Measurements from ENCODE around the gene NDUFA8.
"Not testable (repeated sequence)": the region's sequence is repeated elsewhere in the genome, so short reads cannot be mapped to it uniquely, and the experiment has no call there.

NDUFA8 gene

GRCh38 chr9:122120316-122121071 lies 39.1 kb downstream of the NDUFA8 start:
- no peak for DNase-seq

DNA sequence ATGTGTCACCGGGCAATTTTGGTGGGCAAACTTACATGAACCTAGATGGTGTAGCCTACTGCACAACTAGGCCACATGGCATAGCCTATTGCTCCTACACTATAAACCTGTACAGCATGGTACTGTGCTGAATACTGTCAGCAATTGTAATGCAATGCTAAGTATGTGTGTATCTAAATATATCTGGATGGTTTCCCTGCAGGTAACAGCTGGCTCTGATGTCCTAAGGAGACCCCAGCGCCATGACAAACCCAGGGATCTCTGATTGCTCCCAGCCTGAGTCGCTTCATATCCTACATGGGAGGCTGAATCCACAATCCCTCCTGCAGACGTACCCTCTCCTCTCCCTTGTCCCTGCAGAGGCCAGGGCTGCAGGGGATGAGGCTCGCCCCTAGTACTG lies 39.9 kb downstream of the NDUFA8 start:
- DNase-seq: no peak

DNA sequence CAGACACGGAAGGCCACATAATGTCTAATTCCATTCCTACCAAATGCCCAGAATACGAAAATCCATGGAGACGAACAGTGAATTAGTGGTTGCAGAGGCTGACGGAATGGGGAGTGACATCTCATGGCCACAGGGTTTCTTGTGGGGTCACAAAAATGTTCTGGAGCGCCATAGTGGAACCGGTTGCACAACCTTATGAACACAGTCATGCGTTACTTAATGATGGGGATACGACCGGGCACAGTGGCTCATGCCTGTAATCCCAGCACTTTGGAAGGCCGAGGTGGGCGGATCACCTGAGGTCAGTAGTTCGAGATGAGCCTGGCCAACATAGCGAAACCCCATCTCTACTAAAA lies 40.4 kb downstream of the NDUFA8 start:
- no peak for DNase-seq

DNA sequence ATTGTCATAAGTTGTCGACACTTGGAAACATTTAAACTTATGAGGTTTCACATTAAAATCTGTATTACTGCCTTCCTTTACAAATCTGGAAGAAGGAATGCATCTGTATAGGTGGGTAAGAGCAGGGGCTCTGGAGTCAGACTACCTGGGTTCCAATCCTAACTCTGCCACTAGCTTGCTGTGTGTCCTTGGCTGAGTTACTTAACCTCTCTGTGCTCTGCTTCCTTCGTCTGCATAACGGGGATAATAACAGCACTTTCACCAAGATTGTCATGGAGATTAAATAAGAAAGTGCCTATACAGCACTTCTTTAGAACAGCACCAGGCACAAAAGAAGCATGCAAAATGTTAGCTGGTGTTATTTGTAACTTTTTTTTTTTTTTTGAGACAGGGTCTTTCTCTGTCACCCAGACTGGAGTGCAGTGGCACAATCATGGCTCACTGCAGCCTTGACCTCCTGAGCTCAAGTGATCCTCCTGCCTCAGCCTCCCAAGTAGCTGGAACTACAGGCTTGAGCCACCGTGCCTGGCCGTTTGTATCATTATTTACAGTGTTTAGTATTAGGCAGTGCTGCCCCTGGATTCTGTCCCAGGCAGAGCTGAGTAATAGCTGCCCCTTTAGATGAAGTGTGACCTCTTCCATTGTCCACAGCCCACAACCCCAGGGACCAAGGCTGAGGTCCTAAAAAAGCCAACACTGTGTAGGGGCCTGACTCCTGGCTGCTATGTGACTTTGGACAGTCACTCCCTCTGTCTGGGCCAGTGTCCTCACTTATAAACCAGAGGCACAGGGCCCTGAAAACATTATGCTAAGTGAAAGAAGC lies 41.0 kb downstream of the NDUFA8 start:
- DNase-seq: no peak

- not testable (repeated sequence) for DNase-seq
Measured at GRCh38 chr9:122117241-122117640, 42.3 kb downstream of the NDUFA8 start.

DNA sequence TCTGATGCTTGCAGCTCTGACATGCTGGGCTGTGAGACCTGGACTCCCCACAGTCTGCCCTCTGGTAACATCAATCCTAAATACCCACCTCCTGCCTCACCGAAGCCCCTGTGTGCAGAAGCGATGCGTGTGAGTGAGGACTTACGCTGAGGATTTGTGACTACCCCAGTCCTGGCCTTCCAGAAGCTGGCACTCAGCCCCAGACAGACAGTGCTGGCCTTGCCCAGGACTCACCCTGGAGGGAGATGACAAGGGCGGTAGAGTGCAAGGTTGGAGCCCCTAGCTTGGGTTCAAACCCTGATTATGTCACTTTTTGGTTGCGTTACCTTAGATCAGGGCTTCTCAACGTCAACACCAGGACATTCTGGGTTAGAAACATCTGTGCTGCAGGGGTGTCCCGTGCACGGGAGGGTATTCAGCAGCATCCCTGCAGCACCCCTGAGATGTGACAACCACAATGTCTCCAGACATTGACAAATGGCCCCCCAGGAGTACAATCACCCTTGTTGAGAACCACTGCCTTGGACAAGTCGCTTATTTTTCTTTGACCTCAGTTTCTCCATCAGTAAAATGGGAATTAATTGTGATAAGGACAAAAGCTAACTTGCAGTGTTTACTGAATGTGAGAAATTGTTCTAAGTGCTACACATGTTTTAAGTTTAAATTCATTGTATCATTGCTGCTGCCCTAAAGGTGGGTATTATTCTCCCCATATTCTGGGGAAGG lies 43.0 kb downstream of the NDUFA8 start:
- DNase-seq: no peak

- DNase-seq: no peak
Measured at GRCh38 chr9:122116040-122116439, 43.5 kb downstream of the NDUFA8 start.

DNA sequence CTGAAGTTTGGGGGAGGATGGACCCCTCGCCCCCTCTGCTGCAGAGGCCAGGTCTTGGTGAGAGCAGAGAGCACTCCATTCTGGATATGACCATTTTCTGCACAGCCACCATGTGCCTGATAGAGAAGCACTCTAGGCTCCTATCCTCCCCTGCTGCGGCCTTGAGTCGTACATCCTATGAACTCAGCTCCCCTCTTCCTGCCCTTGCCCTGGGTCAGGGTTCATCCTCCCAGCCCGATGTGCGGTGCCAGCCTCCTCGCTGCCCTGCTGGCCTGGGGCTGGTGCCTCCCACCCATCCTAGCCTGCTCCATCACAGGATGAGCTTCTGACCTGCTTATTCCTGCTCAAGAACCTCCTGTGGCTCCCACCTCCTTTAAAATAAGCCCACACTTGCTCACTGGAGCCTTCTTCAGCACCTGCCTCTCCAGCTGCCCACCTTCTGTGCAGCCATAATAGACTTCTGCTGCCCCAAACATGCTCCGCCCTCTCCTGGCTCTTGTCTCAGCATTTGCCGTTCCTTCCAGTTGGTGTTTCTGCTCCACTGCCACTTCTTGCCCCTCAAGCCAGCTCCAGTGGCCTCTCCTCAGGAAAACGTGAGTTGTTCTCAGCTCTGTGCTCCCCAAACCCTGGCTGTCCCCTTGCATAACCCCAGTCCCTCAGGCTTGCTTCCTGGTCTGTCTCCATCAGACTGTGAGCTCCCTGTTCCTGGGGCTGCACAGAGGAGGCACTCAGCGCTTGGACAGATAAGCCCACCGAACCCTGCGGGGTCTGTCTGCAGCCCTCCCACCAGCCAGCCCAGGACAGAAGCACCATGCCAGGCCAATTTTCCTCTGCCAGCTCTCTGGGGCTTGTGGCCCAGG lies 44.2 kb downstream of the NDUFA8 start:
- no peak for DNase-seq

GRCh38 chr9:122113574-122113973 lies 46.0 kb downstream of the NDUFA8 start:
- DNase-seq: no peak

- no peak for DNase-seq
Measured at GRCh38 chr9:122112238-122112637, 47.3 kb downstream of the NDUFA8 start.

DNA sequence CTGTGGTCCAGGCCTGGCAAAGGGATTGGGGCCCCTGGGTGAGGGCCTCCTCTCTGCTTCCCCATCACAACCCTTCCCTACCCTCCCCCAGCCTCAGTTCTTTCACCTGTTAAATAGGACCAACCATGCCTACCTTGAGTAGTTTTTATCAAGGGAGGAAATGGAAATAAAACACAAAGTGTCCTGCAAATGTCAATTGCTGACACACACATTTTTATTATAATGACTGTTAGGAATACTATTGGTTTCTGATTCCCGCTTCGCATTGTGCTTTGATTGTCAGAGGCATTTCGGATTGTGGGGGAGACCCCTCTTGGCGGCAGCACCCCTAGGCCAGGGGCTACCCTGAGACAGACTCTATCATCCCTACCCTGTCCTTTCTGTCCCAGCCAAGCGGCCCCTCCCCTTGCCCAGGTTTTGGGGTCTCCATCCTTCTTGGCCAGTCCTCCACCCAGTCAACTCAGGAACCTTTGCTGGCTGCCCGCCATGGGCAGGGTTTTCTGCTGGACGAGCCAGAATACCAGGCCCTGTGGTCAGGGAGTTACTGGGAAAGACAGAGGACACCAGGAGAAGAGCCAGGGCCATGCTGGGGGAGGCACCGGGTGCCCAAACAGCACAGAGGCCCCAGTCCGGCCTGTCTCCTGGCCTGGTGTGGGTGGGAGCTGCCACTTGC lies 48.0 kb downstream of the NDUFA8 start:
- no peak for DNase-seq

DNA sequence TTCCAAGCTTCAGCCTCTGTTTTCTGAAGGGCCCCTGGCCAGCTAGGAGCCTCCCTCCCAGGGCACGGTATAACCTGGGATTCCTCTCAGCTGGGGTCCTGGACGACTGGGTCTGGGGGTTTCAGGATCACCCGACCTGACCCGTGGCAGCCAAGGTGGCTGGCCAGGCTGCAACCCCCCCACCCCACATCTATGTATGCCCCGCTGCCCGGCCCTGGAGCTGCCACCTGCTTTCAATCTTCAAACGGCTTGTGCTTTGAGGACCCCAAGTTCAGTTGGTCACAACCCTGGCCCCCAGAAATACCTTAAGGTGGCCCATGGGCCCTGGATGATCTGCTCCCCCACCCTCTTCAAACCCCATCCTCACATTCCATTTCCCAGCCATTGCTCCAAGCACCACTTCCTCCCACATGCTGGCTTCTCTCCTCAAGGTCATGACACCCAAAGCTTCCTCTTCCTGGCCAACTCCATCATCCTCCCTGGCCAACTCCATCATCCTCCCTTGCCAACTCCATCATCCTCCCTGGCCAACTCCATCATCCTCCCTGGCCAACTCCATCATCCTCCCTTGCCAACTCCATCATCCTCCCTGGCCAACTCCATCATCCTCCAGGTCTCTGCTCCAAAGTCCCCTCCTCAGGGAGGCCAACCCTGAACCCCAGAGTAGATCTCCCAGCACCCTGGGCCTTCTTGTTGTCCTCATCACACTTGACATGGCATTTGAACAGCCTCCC lies 49.3 kb downstream of the NDUFA8 start:
- DNase-seq: no peak

- DNase-seq: no peak
Measured at GRCh38 chr9:122109035-122109813, 50.4 kb downstream of the NDUFA8 start.

DNA sequence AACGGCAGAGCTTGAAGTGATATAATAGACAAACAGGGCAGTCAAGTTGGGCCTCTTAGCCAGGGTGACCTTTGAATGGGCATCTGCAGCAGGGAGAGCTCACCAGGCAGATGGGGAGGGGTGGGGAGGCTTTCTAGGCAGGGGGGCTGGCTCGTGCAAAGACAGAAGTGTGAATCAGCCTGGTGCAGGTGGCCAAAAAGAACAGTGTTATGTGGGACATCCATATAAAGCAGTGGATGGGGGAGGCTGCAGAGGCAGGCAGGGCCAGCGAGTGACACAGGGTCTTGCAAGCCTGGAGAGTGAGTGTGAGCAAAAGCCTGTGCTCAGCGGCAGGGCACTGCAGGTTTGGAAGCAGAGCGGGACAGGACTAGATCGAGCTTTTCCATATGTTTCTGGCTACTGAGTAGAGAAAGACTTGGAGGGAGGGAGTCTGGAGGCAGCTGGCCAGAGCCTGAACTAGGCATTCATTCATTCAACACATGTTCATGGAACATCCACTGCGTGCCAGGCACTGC lies 52.2 kb downstream of the NDUFA8 start:
- no peak for DNase-seq

GRCh38 chr9:122106576-122106975 lies 53.0 kb downstream of the NDUFA8 start:
- DNase-seq: no peak

DNA sequence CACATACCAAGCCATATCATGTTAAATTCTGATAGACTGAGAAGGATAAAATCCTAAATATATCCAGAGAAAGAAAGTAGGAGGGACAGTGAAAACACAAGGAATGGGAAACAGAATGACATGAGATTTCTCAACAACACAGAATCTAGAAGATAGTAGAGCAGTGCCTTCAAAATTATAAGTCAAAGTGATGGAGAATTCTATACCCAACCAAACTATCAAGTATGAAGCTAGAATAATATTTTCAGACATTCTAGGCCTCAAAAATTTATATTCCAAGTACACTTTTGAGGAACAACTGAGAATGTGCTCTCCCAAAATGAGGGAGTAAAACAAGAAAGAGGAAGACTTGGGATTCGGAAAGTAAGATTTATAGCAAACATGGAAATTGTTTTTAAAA lies 55.6 kb downstream of the NDUFA8 start:
- DNase-seq: no peak

DNA sequence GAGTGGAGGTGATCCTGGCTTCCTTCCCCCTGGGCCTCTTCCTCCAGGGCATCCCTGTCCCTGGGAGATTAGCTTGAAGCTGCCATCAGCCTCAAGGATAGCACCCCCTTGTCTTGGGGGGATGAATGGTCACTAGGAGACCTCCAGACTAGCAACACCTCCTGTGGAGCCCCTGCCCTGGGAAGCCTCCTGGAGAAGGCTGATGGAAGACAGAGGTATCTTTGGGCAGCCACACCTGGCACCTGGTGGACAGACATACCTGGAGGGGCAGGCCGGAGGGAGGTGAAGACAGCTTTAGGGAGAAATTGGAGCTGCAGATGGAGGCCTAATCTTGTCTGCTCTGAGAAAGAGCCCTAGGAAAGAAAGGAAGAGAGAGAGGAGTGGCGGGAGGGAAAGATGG lies 57.4 kb downstream of the NDUFA8 start:
- DNase-seq: no peak

DNA sequence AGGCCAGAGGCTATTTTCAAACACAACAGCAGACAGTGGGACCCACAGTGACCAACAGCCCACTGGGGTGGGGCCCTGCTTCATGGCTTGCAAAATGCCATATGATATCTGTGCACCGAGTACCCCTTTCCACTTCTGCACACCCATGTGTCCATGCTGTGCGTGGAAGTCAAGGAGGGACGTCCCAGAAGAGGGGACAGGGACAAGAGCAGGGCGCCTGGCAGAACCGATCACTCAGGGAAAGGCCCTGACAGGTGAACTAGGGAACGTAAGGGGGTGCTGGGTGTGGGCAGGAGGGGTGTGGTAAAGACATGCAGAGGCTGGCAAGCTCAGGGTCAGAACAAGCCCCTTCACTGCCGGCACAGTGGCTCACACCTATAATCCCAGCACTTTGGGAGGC lies 58.8 kb downstream of the NDUFA8 start:
- no peak for DNase-seq

GRCh38 chr9:122099271-122099869 lies 60.2 kb downstream of the NDUFA8 start:
- peak; percentile 75 to 80 for DNase-seq

Measured in CD4-positive, alpha-beta T cell treated with Interferon alpha-2 for 1 hour (primary cell).